GM12875 (cell line): ENCODE results near the gene USP21.

Experiments
- H3K4me3 ChIP-seq: one replicate; pipeline ENCODE4 v1.5.1; 2011; ENCODE audit warnings: low read depth, low read length, control low read depth
- TF ChIP-seq, protein P1 (sequence below): IDR thresholded peaks from 2 replicates; pipeline ENCODE4 v1.5.1; 2011; ENCODE audit warnings: low read depth, mild to moderate bottlenecking, control low read depth, inconsistent platforms, low read length, moderate library complexity, borderline replicate concordance; ENCODE audit not compliant: insufficient read depth

Gene USP21

DNA sequence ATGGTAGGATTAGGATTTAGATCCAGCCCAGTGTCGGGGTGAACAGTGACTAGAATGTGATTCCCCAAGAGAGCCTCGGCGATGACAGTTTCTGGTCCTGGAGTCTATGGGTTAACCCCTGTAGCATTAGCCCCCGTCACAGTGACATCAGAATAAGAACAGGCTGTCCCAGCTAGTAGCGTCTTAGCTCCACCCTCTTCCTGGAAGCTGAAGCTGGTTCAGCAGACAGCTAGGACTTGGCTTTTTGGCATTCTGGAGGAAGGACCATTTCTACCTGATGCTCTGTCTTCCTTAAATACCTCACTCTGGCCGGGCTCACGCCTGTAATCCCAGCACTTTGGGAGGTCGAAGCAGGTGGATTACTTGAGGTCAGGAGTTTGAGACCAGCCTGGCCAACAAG is 47.9 kb downstream of the USP21 start:
- TF ChIP-seq, protein P1, sequence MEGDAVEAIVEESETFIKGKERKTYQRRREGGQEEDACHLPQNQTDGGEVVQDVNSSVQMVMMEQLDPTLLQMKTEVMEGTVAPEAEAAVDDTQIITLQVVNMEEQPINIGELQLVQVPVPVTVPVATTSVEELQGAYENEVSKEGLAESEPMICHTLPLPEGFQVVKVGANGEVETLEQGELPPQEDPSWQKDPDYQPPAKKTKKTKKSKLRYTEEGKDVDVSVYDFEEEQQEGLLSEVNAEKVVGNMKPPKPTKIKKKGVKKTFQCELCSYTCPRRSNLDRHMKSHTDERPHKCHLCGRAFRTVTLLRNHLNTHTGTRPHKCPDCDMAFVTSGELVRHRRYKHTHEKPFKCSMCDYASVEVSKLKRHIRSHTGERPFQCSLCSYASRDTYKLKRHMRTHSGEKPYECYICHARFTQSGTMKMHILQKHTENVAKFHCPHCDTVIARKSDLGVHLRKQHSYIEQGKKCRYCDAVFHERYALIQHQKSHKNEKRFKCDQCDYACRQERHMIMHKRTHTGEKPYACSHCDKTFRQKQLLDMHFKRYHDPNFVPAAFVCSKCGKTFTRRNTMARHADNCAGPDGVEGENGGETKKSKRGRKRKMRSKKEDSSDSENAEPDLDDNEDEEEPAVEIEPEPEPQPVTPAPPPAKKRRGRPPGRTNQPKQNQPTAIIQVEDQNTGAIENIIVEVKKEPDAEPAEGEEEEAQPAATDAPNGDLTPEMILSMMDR, result no peak
- H3K4me3 ChIP-seq, result no peak overlapping the region

DNA sequence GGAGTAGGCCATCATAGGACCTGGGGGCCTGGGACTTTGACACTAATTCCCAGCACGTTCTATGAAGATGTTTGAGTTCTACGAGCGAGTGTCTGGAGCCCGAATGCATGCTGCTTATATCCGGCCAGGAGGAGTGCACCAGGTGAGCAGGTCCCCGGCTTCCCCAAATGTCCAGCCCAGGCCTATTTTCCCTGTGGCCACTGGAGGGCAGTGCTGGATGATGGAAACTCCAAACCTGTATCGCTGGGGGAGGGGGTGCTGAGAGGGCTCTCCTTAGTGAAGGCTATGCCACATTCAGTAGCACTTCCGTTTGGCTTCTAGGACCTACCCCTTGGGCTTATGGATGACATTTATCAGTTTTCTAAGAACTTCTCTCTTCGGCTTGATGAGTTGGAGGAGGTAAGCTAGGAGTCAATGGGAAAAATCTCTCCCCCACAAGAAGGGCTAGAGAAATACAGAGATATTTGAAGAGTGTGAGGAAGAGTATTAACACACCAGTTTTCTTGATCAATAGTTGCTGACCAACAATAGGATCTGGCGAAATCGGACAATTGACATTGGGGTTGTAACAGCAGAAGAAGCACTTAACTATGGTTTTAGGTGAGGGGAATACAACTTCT is 50.6 kb downstream of the USP21 start:
- H3K4me3 ChIP-seq, result no peak overlapping the region
- TF ChIP-seq, protein P1, result peak; percentile 86

GRCh38 chr1:161214369-161214768 is 55.1 kb downstream of the USP21 start:
- TF ChIP-seq, protein P1, result no peak
- H3K4me3 ChIP-seq, result no peak overlapping the region

DNA sequence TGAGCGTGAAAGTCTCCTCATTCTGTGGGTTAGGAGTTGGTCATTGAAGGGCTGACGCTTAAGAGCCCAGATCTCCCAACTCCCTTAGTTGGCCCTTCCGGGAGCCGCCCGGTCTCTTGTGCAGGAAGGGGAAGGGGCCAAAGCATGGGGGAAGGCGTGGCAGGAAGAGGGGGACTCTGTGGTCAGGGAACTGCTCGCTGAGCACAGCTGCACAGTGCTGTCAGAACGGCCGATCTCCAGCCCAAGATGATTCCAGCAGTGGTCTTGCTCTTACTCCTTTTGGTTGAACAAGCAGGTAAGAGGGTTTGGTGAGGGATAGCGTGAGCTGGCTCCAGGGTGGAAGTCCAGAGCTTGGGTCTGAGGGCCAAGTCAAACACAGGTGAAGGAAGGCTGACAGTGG is 55.8 kb downstream of the USP21 start, which contains the start of gene FCER1G:
Gene FCER1G (plus strand): TSS at position 220 of the 400 bp plus-strand sequence. CDS start 27 bp downstream, at position 247.
- no peak within 1 kb of the TSS for H3K4me3 ChIP-seq
- TF ChIP-seq, protein P1, result no peak
